GM12872 (cell line): ENCODE data around the gene MAP3K5.

Source experiments
- CTCF ChIP-seq: IDR thresholded peaks from 3 replicates; pipeline ENCODE4 v1.5.1; 2011; ENCODE audit warnings: low read depth, mild to moderate bottlenecking, low read length, moderate library complexity; ENCODE audit not compliant: insufficient read depth

Gene MAP3K5

GRCh38 chr6:136711644-136712043, 80.6 kb downstream of the MAP3K5 start:
- no peak for TF ChIP-seq CTCF

DNA sequence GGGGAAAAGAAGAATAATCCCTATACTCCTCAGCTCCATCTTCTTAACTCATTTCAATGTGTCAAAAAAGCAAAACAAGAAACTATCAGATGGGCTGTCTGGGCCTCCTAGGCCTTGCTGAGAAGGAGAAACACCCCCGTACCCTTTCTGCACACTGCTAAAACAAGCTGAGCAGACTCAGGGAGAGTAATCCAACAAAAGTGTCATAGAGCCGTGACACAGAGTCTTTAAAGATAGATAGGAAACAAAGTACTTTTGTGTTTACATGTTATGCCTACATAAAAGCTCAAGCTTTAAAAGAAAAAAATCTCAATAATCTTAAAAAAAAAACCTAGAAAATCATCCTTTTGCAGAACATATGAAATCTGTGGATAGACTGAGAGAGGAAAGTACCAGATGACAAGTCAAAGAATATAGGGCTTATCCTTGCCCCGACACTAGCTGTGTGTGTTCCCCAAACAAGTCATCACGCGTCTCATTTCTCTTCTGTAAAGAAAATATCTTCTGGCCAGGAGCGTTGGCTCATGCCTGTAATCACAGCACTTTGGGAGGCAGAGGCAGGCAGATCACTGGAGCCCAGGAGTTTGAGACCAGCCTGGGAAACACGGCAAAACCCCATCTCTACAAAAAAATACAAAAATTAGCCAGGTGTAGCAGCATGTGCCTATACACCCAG, 81.3 kb downstream of the MAP3K5 start:
- no peak for TF ChIP-seq CTCF

DNA sequence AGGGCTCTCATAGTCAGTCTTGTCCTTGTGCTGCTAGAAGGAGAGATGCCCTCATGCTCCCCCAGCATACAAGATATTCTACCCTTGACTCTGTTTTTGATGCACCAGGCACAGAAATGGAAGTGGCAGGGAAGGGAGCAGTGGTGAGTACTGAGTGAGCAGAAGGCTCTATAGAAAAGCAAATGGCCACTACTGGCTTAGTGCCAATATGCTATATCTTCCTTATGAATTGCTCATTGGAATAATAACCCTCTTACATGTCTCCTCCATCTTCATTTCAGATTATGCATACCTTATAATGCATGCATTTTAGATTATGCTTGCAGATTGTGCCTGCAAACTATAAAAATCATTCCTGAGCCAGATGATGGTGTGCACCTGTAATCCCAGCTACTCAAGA, 82.8 kb downstream of the MAP3K5 start:
- no peak for TF ChIP-seq CTCF

- TF ChIP-seq CTCF = no peak
These were observed 85.8 kb downstream of the MAP3K5 start for GRCh38 chr6:136706430-136706829.

GRCh38 chr6:136703331-136703865, 88.9 kb downstream of the MAP3K5 start:
- TF ChIP-seq CTCF = no peak

DNA sequence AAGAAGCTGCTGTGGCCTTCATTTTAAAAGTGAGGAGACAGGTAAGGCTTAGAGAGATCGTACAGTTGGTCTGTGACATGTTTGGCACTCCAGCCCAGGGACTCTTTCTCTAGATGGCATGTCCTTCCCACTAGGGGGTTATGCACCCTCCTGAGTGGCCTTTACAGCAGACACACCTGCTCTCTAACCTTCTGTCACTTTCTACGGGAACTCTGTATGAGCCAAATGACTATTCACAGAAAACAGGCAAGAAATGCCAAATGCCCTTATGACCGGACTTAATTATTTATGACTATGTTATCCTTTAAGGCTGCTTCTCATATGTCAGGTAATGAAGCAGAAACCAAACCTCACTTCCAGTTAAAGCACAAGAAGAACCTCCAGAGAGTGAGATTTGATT, 91.2 kb downstream of the MAP3K5 start:
- TF ChIP-seq CTCF = no peak

GRCh38 chr6:136699358-136699757, 92.9 kb downstream of the MAP3K5 start:
- TF ChIP-seq CTCF = no peak
